Measurements from ENCODE around the gene CFAP410.

Gene CFAP410

GRCh38 chr21:44331650-44332307, 7.4 kb downstream of the CFAP410 start:
- H3K27me3 ChIP-seq (ENCODE audit: control insufficient read depth, insufficient read depth, low read length): no peaks in the 10 kb centered on the region
- no peaks in the 10 kb centered on the region for H3K36me3 ChIP-seq (ENCODE audit: control insufficient read depth, insufficient read depth, low read length)
- no peaks in the 10 kb centered on the region for H3K4me1 ChIP-seq (ENCODE audit: control insufficient read depth, insufficient read depth, low read length)
- no peak overlapping the region for H3K9ac ChIP-seq (ENCODE audit: low read length)
- no peak overlapping the region for H3K4me3 ChIP-seq (ENCODE audit: low read length)
- H3K9me3 ChIP-seq (ENCODE audit: control insufficient read depth, low read length): no peaks in the 10 kb centered on the region

DNA sequence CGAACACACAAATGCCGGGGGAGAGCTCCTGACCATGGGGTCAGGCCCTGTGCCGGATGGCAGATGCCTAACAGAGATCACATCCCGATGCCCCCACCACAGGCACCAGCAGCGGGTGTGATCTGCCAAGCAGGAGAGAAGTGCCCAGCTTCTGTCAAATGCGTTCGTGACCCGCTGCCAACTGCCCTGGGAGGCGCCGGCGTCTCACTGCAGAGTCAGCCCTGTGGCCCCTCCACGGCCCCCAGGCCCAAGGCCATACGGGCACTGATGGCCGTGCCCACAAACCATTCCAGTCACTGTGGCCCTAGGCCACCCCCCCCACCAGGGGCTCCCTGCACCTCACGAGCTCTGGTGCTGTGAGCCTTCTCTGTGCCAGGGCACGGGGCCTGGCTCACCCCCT, 8.0 kb downstream of the CFAP410 start:
- Histone ChIP-seq H3K9me3 (ENCODE audit: control insufficient read depth, low read length) (no peaks in the 10 kb centered on the region), H3K4me3 (ENCODE audit: low read length) (no peak overlapping the region), H3K4me1 (ENCODE audit: control insufficient read depth, insufficient read depth, low read length) (no peaks in the 10 kb centered on the region), H3K27me3 (ENCODE audit: control insufficient read depth, insufficient read depth, low read length) (no peaks in the 10 kb centered on the region), H3K9ac (ENCODE audit: low read length) (no peak overlapping the region), H3K36me3 (ENCODE audit: control insufficient read depth, insufficient read depth, low read length) (no peaks in the 10 kb centered on the region)

GRCh38 chr21:44330698-44331097, 8.5 kb downstream of the CFAP410 start:
- Histone ChIP-seq H3K4me3 (ENCODE audit: low read length) (no peak overlapping the region), H3K4me1 (ENCODE audit: control insufficient read depth, insufficient read depth, low read length) (no peaks in the 10 kb centered on the region), H3K27me3 (ENCODE audit: control insufficient read depth, insufficient read depth, low read length) (no peaks in the 10 kb centered on the region), H3K36me3 (ENCODE audit: control insufficient read depth, insufficient read depth, low read length) (no peaks in the 10 kb centered on the region), H3K9ac (ENCODE audit: low read length) (no peak overlapping the region), H3K9me3 (ENCODE audit: control insufficient read depth, low read length) (no peaks in the 10 kb centered on the region)

GRCh38 chr21:44329971-44330681, 9.1 kb downstream of the CFAP410 start:
- Histone ChIP-seq H3K9me3 (ENCODE audit: control insufficient read depth, low read length) (no peaks in the 10 kb centered on the region), H3K4me3 (ENCODE audit: low read length) (no peak overlapping the region), H3K27me3 (ENCODE audit: control insufficient read depth, insufficient read depth, low read length) (no peaks in the 10 kb centered on the region), H3K4me1 (ENCODE audit: control insufficient read depth, insufficient read depth, low read length) (no peaks in the 10 kb centered on the region), H3K36me3 (ENCODE audit: control insufficient read depth, insufficient read depth, low read length) (no peaks in the 10 kb centered on the region), H3K9ac (ENCODE audit: low read length) (no peak overlapping the region)

DNA sequence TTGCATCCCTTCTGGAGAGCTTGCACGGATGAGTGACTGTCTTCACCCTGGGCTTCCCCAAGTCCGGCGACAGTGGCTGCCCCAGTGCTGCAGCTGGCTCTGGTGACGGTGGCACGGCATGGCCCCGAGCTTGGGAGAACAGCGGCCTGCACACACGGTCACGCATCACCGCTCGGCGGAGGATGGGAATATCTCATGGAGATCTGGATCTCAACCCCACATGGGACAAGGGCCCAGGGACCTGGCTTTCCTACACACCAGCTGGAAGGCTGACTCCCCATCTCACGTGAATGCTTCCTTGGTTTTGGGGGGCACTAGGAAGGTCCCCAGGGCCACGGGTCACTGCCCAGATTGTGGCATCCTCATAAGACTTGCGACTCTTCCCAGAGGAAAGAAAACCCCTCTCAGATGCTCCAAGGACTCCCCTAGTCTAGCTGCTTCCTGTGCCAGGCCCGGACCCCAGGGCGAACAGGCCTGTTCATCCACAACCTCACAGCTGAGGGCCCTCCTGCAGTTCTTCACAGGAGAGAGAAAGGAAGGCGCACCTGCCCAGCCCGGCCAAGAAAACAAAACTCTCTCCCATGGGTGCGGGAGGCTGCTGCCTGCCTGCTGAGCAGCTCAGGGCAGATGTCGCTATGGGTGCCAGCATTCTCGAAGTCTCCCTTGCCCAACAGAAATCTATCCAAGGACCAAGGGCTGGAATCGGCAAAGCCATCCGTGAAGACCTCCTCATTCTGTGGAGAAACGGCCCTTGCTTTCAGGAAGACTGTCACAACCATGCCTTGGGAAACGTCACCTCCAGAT, 9.9 kb downstream of the CFAP410 start:
- Histone ChIP-seq H3K9ac (ENCODE audit: low read length) (no peak overlapping the region), H3K9me3 (ENCODE audit: control insufficient read depth, low read length) (no peaks in the 10 kb centered on the region), H3K4me1 (ENCODE audit: control insufficient read depth, insufficient read depth, low read length) (no peaks in the 10 kb centered on the region), H3K4me3 (ENCODE audit: low read length) (no peak overlapping the region), H3K36me3 (ENCODE audit: control insufficient read depth, insufficient read depth, low read length) (no peaks in the 10 kb centered on the region), H3K27me3 (ENCODE audit: control insufficient read depth, insufficient read depth, low read length) (no peaks in the 10 kb centered on the region)

GRCh38 chr21:44328242-44328895, 10.8 kb downstream of the CFAP410 start:
- no peak overlapping the region for H3K9ac ChIP-seq (ENCODE audit: low read length)
- no peak overlapping the region for H3K4me3 ChIP-seq (ENCODE audit: low read length)
- no peaks in the 10 kb centered on the region for H3K27me3 ChIP-seq (ENCODE audit: control insufficient read depth, insufficient read depth, low read length)
- H3K4me1 ChIP-seq (ENCODE audit: control insufficient read depth, insufficient read depth, low read length): no peaks in the 10 kb centered on the region
- H3K36me3 ChIP-seq (ENCODE audit: control insufficient read depth, insufficient read depth, low read length): no peaks in the 10 kb centered on the region
- H3K9me3 ChIP-seq (ENCODE audit: control insufficient read depth, low read length): no peaks in the 10 kb centered on the region

DNA sequence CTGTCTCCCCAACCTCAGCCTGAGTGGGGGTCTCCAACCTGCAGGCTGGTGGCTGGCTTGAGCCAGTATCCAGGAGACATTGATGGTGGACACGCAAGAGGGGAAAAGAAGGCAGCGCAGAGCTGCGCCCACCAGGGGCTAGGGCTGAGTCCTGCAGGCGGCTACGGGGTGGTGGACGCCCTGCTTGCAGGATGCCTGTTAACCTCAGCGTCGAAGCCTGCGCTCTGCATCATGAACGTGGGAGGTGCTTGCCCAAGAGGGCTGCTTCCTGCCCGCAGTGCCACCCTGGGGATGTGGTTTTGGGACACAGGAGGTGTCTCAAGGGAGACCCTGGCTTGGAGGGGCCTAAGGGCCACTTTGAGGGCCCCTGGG, 11.6 kb downstream of the CFAP410 start:
- H3K9me3 ChIP-seq (ENCODE audit: control insufficient read depth, low read length): no peaks in the 10 kb centered on the region
- no peak overlapping the region for H3K4me3 ChIP-seq (ENCODE audit: low read length)
- H3K36me3 ChIP-seq (ENCODE audit: control insufficient read depth, insufficient read depth, low read length): no peaks in the 10 kb centered on the region
- H3K4me1 ChIP-seq (ENCODE audit: control insufficient read depth, insufficient read depth, low read length): no peaks in the 10 kb centered on the region
- no peak overlapping the region for H3K9ac ChIP-seq (ENCODE audit: low read length)
- no peaks in the 10 kb centered on the region for H3K27me3 ChIP-seq (ENCODE audit: control insufficient read depth, insufficient read depth, low read length)

GRCh38 chr21:44326716-44327602, 12.2 kb downstream of the CFAP410 start:
- no peaks in the 10 kb centered on the region for H3K9me3 ChIP-seq (ENCODE audit: control insufficient read depth, low read length)
- H3K4me1 ChIP-seq (ENCODE audit: control insufficient read depth, insufficient read depth, low read length): no peaks in the 10 kb centered on the region
- no peak overlapping the region for H3K4me3 ChIP-seq (ENCODE audit: low read length)
- H3K9ac ChIP-seq (ENCODE audit: low read length): no peak overlapping the region
- H3K36me3 ChIP-seq (ENCODE audit: control insufficient read depth, insufficient read depth, low read length): no peaks in the 10 kb centered on the region
- no peaks in the 10 kb centered on the region for H3K27me3 ChIP-seq (ENCODE audit: control insufficient read depth, insufficient read depth, low read length)

DNA sequence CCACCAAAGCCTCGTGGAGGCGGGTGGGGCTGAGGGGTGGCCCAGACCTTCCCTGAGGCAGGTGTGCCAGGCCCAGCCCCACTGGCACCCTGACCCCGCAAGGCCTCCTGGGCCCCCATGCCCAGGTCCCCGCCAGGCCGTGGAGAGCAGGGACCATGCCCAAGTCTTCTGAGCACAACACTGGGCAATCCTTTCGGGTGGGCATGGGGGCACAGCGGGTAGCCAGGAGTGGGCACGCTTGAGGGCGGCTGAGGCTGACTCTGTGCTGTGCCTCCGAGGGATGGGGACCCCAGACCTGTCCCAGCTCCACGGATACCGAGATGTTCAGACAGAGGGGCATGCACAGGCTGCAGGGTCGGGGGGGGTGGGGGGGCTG, 12.9 kb downstream of the CFAP410 start:
- H3K27me3 ChIP-seq (ENCODE audit: control insufficient read depth, insufficient read depth, low read length): no peaks in the 10 kb centered on the region
- no peaks in the 10 kb centered on the region for H3K36me3 ChIP-seq (ENCODE audit: control insufficient read depth, insufficient read depth, low read length)
- no peak overlapping the region for H3K4me3 ChIP-seq (ENCODE audit: low read length)
- H3K4me1 ChIP-seq (ENCODE audit: control insufficient read depth, insufficient read depth, low read length): no peaks in the 10 kb centered on the region
- no peak overlapping the region for H3K9ac ChIP-seq (ENCODE audit: low read length)
- H3K9me3 ChIP-seq (ENCODE audit: control insufficient read depth, low read length): no peaks in the 10 kb centered on the region

DNA sequence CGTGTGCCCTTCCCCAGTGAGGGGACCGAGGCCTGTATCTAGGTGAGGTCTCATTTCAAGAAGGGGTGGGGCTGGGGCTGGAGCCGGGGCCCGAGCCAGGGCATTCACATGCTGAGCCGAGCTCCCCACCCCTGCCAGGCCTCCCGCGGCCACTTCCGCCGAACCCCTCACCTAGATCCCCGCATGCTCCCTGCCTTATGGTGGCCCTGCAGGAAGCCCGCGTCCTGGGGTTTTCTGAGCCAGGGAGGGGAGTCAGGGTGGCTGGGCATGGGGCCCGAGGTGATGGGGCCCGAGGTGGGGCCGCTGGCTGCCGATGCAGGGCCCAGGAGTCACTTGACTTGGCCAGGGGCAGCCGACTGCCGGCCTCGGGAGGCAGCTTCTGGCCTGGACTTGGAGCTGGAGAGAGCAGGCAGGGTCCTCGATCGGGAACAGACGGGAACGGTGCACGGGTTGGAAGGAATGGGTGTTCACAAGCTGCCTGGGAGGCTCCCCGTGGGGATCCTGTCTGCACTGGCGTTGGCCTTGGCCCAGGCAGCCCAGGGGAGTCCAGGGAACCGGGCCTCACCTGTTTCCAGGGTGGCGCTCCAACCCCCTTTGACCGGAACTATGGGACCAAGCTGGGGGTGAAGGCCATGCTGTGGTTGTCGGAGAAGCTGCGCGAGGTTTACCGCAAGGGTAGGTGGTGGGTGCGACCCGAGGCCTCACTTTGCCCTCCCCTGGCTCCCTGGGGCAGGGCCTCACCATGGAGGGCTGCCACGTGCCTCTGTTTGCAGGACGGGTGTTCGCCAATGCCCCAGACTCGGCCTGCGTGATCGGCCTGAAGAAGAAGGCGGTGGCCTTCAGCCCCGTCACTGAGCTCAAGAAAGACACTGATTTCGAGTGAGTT, 13.6 kb downstream of the CFAP410 start:
- Histone ChIP-seq H3K27me3 (ENCODE audit: control insufficient read depth, insufficient read depth, low read length) (no peaks in the 10 kb centered on the region), H3K9me3 (ENCODE audit: control insufficient read depth, low read length) (no peaks in the 10 kb centered on the region), H3K36me3 (ENCODE audit: control insufficient read depth, insufficient read depth, low read length) (no peaks in the 10 kb centered on the region), H3K9ac (ENCODE audit: low read length) (no peak overlapping the region), H3K4me1 (ENCODE audit: control insufficient read depth, insufficient read depth, low read length) (no peaks in the 10 kb centered on the region), H3K4me3 (ENCODE audit: low read length) (no peak overlapping the region)

DNA sequence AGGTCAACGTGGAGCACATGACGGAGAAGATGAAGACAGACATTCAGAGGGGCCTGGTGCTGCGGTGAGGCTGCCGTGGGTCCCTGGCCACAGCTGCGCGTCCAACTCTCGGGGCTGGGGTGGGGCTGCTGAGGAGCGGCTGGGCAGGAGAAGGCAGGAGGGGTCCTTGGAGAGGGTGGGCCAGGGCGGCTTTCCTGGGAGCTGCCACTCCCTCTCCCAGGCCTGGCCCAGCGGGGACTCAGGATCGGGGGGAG, 14.4 kb downstream of the CFAP410 start:
- Histone ChIP-seq H3K9me3 (ENCODE audit: control insufficient read depth, low read length) (no peaks in the 10 kb centered on the region), H3K36me3 (ENCODE audit: control insufficient read depth, insufficient read depth, low read length) (no peaks in the 10 kb centered on the region), H3K27me3 (ENCODE audit: control insufficient read depth, insufficient read depth, low read length) (no peaks in the 10 kb centered on the region)

More for the DNA sequence above, 14.4 kb downstream of the CFAP410 start:
- Histone ChIP-seq H3K4me3 (ENCODE audit: low read length) (no peak overlapping the region), H3K9ac (ENCODE audit: low read length) (no peak overlapping the region), H3K4me1 (ENCODE audit: control insufficient read depth, insufficient read depth, low read length) (no peaks in the 10 kb centered on the region)

Measured in mucosa of stomach (tissue), 1 donor.